Measurements from ENCODE around the gene DNAI7. TPM values are rescaled to one million over a fixed set of nuclear protein-coding genes. Genes with fewer than 3 reads are reported as not detected.
A peak's percentile ranks its signal among the peaks of the same experiment; 100 is the strongest.

DNAI7 gene
- total and polyA plus RNA-seq, 2 of the 13 experiments (the other 11 are each of a cell fraction or from before 2014, with no cell fraction given), result 0.04 to 0.25 TPM

- TF ChIP-seq ATF4 (CRISPR knock-in tag; IDR thresholded peaks at IDR 0.05) (0 out of 4 replicates have a peak, but pooled peaks of 1 of the 2 experiments have one; percentile 33), KDM5B (CRISPR knock-in tag; IDR thresholded peaks at IDR 0.05; ENCODE audit: borderline replicate concordance) (peak; percentile 86), FOXP4 (CRISPR knock-in tag; IDR thresholded peaks at IDR 0.05) (peak; percentile 46; the same call in 1 of the 2 replicates), IKZF4 (CRISPR knock-in tag; IDR thresholded peaks at IDR 0.05; ENCODE audit: borderline replicate concordance, low read depth, not compliant biosample characterization) (peak; percentile 36), NKX3-1 (CRISPR knock-in tag; IDR thresholded peaks at IDR 0.05) (no peak), ZNF576 (CRISPR knock-in tag; IDR thresholded peaks at IDR 0.05) (no peak), NR2C2 (CRISPR knock-in tag; IDR thresholded peaks at IDR 0.05; ENCODE audit: borderline replicate concordance) (0 out of 2 replicates have a peak, but pooled peaks have one; percentile 27), ELF3 (CRISPR knock-in tag; IDR thresholded peaks at IDR 0.05) (peak; percentile 61), ZNF772 (CRISPR knock-in tag; IDR thresholded peaks at IDR 0.05) (peak; percentile 60; the same call in 1 of the 2 replicates), ZNF331 (CRISPR knock-in tag; IDR thresholded peaks at IDR 0.05) (peak; percentile 52; the same call in 1 of the 2 replicates), ZFP37 (CRISPR knock-in tag; IDR thresholded peaks at IDR 0.05; ENCODE audit: borderline replicate concordance) (0 out of 2 replicates have a peak, but pooled peaks have one; percentile 28), NFIB (CRISPR knock-in tag; IDR thresholded peaks at IDR 0.05; ENCODE audit: borderline replicate concordance) (no peak), PAF1 (CRISPR knock-in tag; IDR thresholded peaks at IDR 0.05) (no peak), ZNF550 (CRISPR knock-in tag; IDR thresholded peaks at IDR 0.05; ENCODE audit: borderline replicate concordance) (no peak), DR1 (CRISPR knock-in tag; IDR thresholded peaks at IDR 0.05) (peak; percentile 59; the same call in 1 of the 2 replicates), ASH2L (IDR thresholded peaks at IDR 0.05; ENCODE audit: insufficient read length, low read depth, low read length) (peak; percentile 87), GRHL1 (CRISPR knock-in tag; conservative IDR thresholded peaks at IDR 0.05) (no peak), ZNF234 (CRISPR knock-in tag; conservative IDR thresholded peaks at IDR 0.05) (no peak), KDM6A (CRISPR knock-in tag; IDR thresholded peaks at IDR 0.05; ENCODE audit: low read depth) (no peak), ZNF292 (CRISPR knock-in tag; IDR thresholded peaks at IDR 0.05; ENCODE audit: borderline replicate concordance, low read depth) (0 out of 2 replicates have a peak, but pooled peaks have one; percentile 27), MEIS2 (CRISPR knock-in tag; IDR thresholded peaks at IDR 0.05) (peak; percentile 66; the same call in 1 of the 2 replicates), ZNF441 (CRISPR knock-in tag; IDR thresholded peaks at IDR 0.05; ENCODE audit: borderline replicate concordance) (peak; percentile 70; the same call in 1 of the 2 replicates)
Observed at GRCh38 chr12:25195056-25195971, at the start of gene DNAI7, which contains the start of gene ETFRF1 (continued).
